Suprapubic skin (tissue), 4 donors: ENCODE data around the gene MTREX.

Source experiments
- CTCF ChIP-seq, 2 donors: fragments of 200-600 bp in 1 of 2; fragments of 450-650 bp in 1 of 2; sonication (generic) in 1 of 2; IDR thresholded peaks; one replicate each; pipeline ENCODE4 v1.5.1; 2016 to 2019; ENCODE audit warnings: antibody characterized with exemption in 2 of 2, mild to moderate bottlenecking in 1 of 2, moderate library complexity in 1 of 2
- EP300 ChIP-seq: sonication (generic); formaldehyde crosslinking; IDR thresholded peaks from one replicate; pipeline ENCODE4 v1.6.1; 2017; ENCODE audit warnings: antibody characterized with exemption
- POLR2A ChIP-seq, 2 donors: fragments of 450-650 bp; IDR thresholded peaks; one replicate each; pipeline ENCODE4 v1.6.1; 2017; ENCODE audit warnings: antibody characterized with exemption in 2 of 2, mild to moderate bottlenecking in 2 of 2, moderate library complexity in 2 of 2
- POLR2AphosphoS5 ChIP-seq, 3 donors: sonication (generic); formaldehyde crosslinking; IDR thresholded peaks; one replicate each; pipeline ENCODE4 v1.6.1; 2017; ENCODE audit warnings: antibody characterized with exemption in 3 of 3

GRCh38 chr5:55290991-55291390 lies 16.8 kb upstream of the MTREX start:
- TF ChIP-seq CTCF (IDR thresholded peaks at IDR 0.05) (no peak), POLR2A (IDR thresholded peaks at IDR 0.05) (no peak), POLR2AphosphoS5 (IDR thresholded peaks at IDR 0.05) (no peak), EP300 (no peak)
